Measurements from ENCODE around the gene CLCNKA.
"Not testable (repeated sequence)": the region's sequence is repeated elsewhere in the genome, so short reads cannot be mapped to it uniquely, and the experiment has no call there.

CLCNKA gene

GRCh38 chr1:16021681-16022080 is at the start of gene CLCNKA:
TSS of gene CLCNKA (plus strand) at chr1:16022036. CDS start at chr1:16022620, 584 bp downstream.
- DNase-seq (ENCODE audit: low read depth, low spot score) = no peak

- no peak for DNase-seq (ENCODE audit: low read depth, low spot score)
Measured at GRCh38 chr1:15972409-15972808, 49.4 kb upstream of the CLCNKA start.

- no peak for DNase-seq (ENCODE audit: low read depth, low spot score)
Measured at GRCh38 chr1:15973772-15974171, 48.1 kb upstream of the CLCNKA start.

- no peak for DNase-seq (ENCODE audit: low read depth, low spot score)
Measured at GRCh38 chr1:15974855-15975254, 47.0 kb upstream of the CLCNKA start.

- peak; percentile 79 for DNase-seq (ENCODE audit: low read depth, low spot score)
Measured at GRCh38 chr1:15975358-15975804, 46.5 kb upstream of the CLCNKA start.

GRCh38 chr1:15975805-15976680 is 45.8 kb upstream of the CLCNKA start, which contains the start of gene ZBTB17:
TSS of gene ZBTB17 (minus strand) at chr1:15976101. CDS start at chr1:15948495, 27,606 bp downstream.
- peak; percentile 96 for DNase-seq (ENCODE audit: low read depth, low spot score)

GRCh38 chr1:15977947-15978346 is 43.9 kb upstream of the CLCNKA start:
- not testable (repeated sequence) for DNase-seq (ENCODE audit: low read depth, low spot score)

GRCh38 chr1:15981679-15982078 is 40.2 kb upstream of the CLCNKA start:
- no peak for DNase-seq (ENCODE audit: low read depth, low spot score)

GRCh38 chr1:15983275-15983674 is 38.6 kb upstream of the CLCNKA start:
- DNase-seq (ENCODE audit: low read depth, low spot score) = no peak

GRCh38 chr1:15985611-15986297 is 36.1 kb upstream of the CLCNKA start:
- DNase-seq (ENCODE audit: low read depth, low spot score) = no peak

GRCh38 chr1:15988856-15989736 is 32.7 kb upstream of the CLCNKA start:
- no peak for DNase-seq (ENCODE audit: low read depth, low spot score)

GRCh38 chr1:15989776-15990175 is 32.1 kb upstream of the CLCNKA start:
- no peak for DNase-seq (ENCODE audit: low read depth, low spot score)

- DNase-seq (ENCODE audit: low read depth, low spot score) = no peak
Measured at GRCh38 chr1:15991427-15992186, 30.2 kb upstream of the CLCNKA start.

- no peak for DNase-seq (ENCODE audit: low read depth, low spot score)
Measured at GRCh38 chr1:15992187-15992553, 29.7 kb upstream of the CLCNKA start.

GRCh38 chr1:15992582-15993500 is 29.0 kb upstream of the CLCNKA start:
- no peak for DNase-seq (ENCODE audit: low read depth, low spot score)

- DNase-seq (ENCODE audit: low read depth, low spot score) = no peak
Measured at GRCh38 chr1:15993666-15994065, 28.2 kb upstream of the CLCNKA start.

GRCh38 chr1:15994081-15994480 is 27.8 kb upstream of the CLCNKA start:
- no peak for DNase-seq (ENCODE audit: low read depth, low spot score)

- DNase-seq (ENCODE audit: low read depth, low spot score) = peak; percentile 62
Measured at GRCh38 chr1:15994590-15995351, 27.1 kb upstream of the CLCNKA start.

- no peak for DNase-seq (ENCODE audit: low read depth, low spot score)
Measured at GRCh38 chr1:15997076-15997585, 24.7 kb upstream of the CLCNKA start.
